SK-N-SH (cell line): ENCODE data around the gene PRLR. TPM values are rescaled to one million over a fixed set of nuclear protein-coding genes. Genes with fewer than 3 reads are reported as not detected.

Experiments used
- CTCF ChIA-PET: fragments of 300-600, 350-600 bp; formaldehyde crosslinking; extraction: SDS; loops from one replicate; lab custom pipeline; 2021; lab: Yijun Ruan, JAX
- POLR2A ChIA-PET: fragments of 350-600 bp; sonication (Branson Sonifier 250); formaldehyde crosslinking; extraction: SDS; loops from one replicate; lab custom pipeline; 2020; ENCODE audit warnings: antibody characterized with exemption, inconsistent platforms; lab: Yijun Ruan, JAX
- DNase-seq: peaks from one replicate; pipeline ENCODE4 v3.0.0; 2012
- H2AFZ ChIP-seq: fragments of 200-600 bp; sonication (generic); 2 replicates; pipeline ENCODE4 v1.8.1; 2016; ENCODE audit warnings: antibody characterized with exemption, mild to moderate bottlenecking, low read depth
- H3F3A ChIP-seq: fragments of 200-600 bp; sonication (generic); replicated peaks from 2 replicates; pipeline ENCODE3; 2016; ENCODE audit warnings: antibody characterized with exemption, mild to moderate bottlenecking; ENCODE audit not compliant: insufficient read depth
- H3K27ac ChIP-seq, 2 experiments: fragments of 200-500 bp in 1 of 2; fragments of 200-600 bp in 1 of 2; sonication (Bioruptor generic) in 1 of 2; sonication (generic), shearing (Covaris generic) in 1 of 2; 2 replicates each; pipeline versions ENCODE4 v1.5.1 to v1.6.1; 2014 to 2016; ENCODE audit warnings: low read depth in 2 of 2, inconsistent platforms in 1 of 2, low read length in 1 of 2, mild to moderate bottlenecking in 1 of 2, mixed read lengths in 1 of 2
- H3K27me3 ChIP-seq: fragments of 200-600 bp; sonication (generic), shearing (Covaris generic); 2 replicates; pipeline ENCODE4 v1.6.1; 2016; ENCODE audit warnings: mixed run types; ENCODE audit not compliant: insufficient read depth
- H3K36me3 ChIP-seq, 2 experiments: fragments of 200-500 bp in 1 of 2; fragments of 200-600 bp in 1 of 2; sonication (Bioruptor generic) in 1 of 2; sonication (generic) in 1 of 2; replicated peaks in 1 of 2; 2 replicates each; pipeline versions ENCODE3 to v1.5.1; 2014 to 2016; ENCODE audit warnings: low read length in 1 of 2, mild to moderate bottlenecking in 1 of 2; ENCODE audit not compliant: insufficient read depth in 2 of 2, control insufficient read depth in 1 of 2
- H3K4me1 ChIP-seq, 2 experiments: fragments of 200-500 bp in 1 of 2; fragments of 200-600 bp in 1 of 2; sonication (Bioruptor generic) in 1 of 2; sonication (generic), shearing (Covaris generic) in 1 of 2; 2 replicates each; pipeline versions ENCODE4 v1.5.1 to v1.6.1; 2014 to 2016; ENCODE audit warnings: low read depth in 1 of 2, low read length in 1 of 2, mixed run types in 1 of 2; ENCODE audit not compliant: insufficient read depth in 2 of 2, control insufficient read depth in 1 of 2
- H3K4me2 ChIP-seq: fragments of 200-600 bp; sonication (generic), shearing (Covaris generic); 2 replicates; pipeline ENCODE4 v1.6.1; 2017; ENCODE audit warnings: mixed run types
- H3K4me3 ChIP-seq, 2 experiments: fragments of 200-500 bp in 1 of 2; fragments of 200-600 bp in 1 of 2; sonication (Bioruptor generic) in 1 of 2; sonication (generic), shearing (Covaris generic) in 1 of 2; 2 replicates each; pipeline versions ENCODE4 v1.5.1 to v1.8.1; 2014 to 2016; ENCODE audit warnings: low read depth in 2 of 2, inconsistent platforms in 1 of 2, low read length in 1 of 2, mild to moderate bottlenecking in 1 of 2, mixed read lengths in 1 of 2, moderate library complexity in 1 of 2
- H3K79me2 ChIP-seq: fragments of 200-600 bp; sonication (generic); 2 replicates; pipeline ENCODE4 v1.8.1; 2017; ENCODE audit warnings: mild to moderate bottlenecking; ENCODE audit not compliant: insufficient read depth
- H3K9ac ChIP-seq: fragments of 200-600 bp; sonication (generic); 2 replicates; pipeline ENCODE4 v1.6.1; 2017; ENCODE audit warnings: mixed run types
- H3K9me2 ChIP-seq: fragments of 200-600 bp; sonication (generic); 2 replicates; pipeline ENCODE4 v1.6.1; 2017; ENCODE audit warnings: mixed run types
- H3K9me3 ChIP-seq: fragments of 200-600 bp; sonication (generic); 2 replicates; pipeline ENCODE4 v1.6.1; 2017; ENCODE audit warnings: mixed run types, mild to moderate bottlenecking, moderate library complexity
- H4K20me1 ChIP-seq: fragments of 200-600 bp; sonication (generic); 2 replicates; pipeline ENCODE4 v1.6.1; 2017; ENCODE audit warnings: mild to moderate bottlenecking, mixed run types; ENCODE audit not compliant: insufficient read depth
- EP300 ChIP-seq, 2 experiments: IDR thresholded peaks; 2 replicates each; pipeline versions ENCODE4 v1.4.0 to v1.6.1; 2012; ENCODE audit warnings: borderline replicate concordance in 1 of 2, low read depth in 1 of 2, low read length in 1 of 2
- EZH2phosphoT487 ChIP-seq: fragments of 200-600 bp; sonication (generic); IDR thresholded peaks from 2 replicates; pipeline ENCODE4 v1.6.1; 2017; ENCODE audit warnings: low read depth, mixed run types, mild to moderate bottlenecking, antibody characterized with exemption, moderate library complexity, borderline replicate concordance
- FOSL2 ChIP-seq: IDR thresholded peaks from 2 replicates; pipeline ENCODE4 v1.4.0; 2012; ENCODE audit warnings: low read depth, mild to moderate bottlenecking, moderate library complexity, borderline replicate concordance
- FOXJ3 ChIP-seq: sonication (generic); formaldehyde crosslinking; IDR thresholded peaks from 2 replicates; pipeline ENCODE4 v1.5.1; 2020; ENCODE audit warnings: mild to moderate bottlenecking, missing genetic modification reagents
- FOXM1 ChIP-seq: IDR thresholded peaks from 2 replicates; pipeline ENCODE4 v1.4.0; 2012; ENCODE audit warnings: low read depth, mild to moderate bottlenecking
- GABPA ChIP-seq: IDR thresholded peaks from 2 replicates; pipeline ENCODE4 v1.4.0; 2012; ENCODE audit warnings: low read depth, mild to moderate bottlenecking
- GATA2 ChIP-seq: sonication (generic); formaldehyde crosslinking; IDR thresholded peaks from 2 replicates; pipeline ENCODE4 v1.5.0; 2020; ENCODE audit warnings: mild to moderate bottlenecking, missing genetic modification reagents
- JUND ChIP-seq: IDR thresholded peaks from 2 replicates; pipeline ENCODE4 v1.4.0; 2012
- MEF2A ChIP-seq: IDR thresholded peaks from 2 replicates; pipeline ENCODE4 v1.4.0; 2012; ENCODE audit warnings: low read depth, borderline replicate concordance
- MXI1 ChIP-seq: IDR thresholded peaks from 2 replicates; pipeline ENCODE4 v1.6.1; 2012; ENCODE audit warnings: mild to moderate bottlenecking, low read depth, low read length, improper control_type of control experiment
- NFIC ChIP-seq: IDR thresholded peaks from 2 replicates; pipeline ENCODE4 v1.4.0; 2012; ENCODE audit warnings: borderline replicate concordance
- NRF1 ChIP-seq: IDR thresholded peaks from 2 replicates; pipeline ENCODE4 v1.6.1; 2012; ENCODE audit warnings: low read depth, mild to moderate bottlenecking, low read length
- RFX5 ChIP-seq: IDR thresholded peaks from 2 replicates; pipeline ENCODE4 v1.6.1; 2012; ENCODE audit warnings: mild to moderate bottlenecking, improper control_type of control experiment, low read length
- SIN3A ChIP-seq: IDR thresholded peaks from 2 replicates; pipeline ENCODE4 v1.6.1; 2012; ENCODE audit warnings: low read depth, mild to moderate bottlenecking, low read length, moderate library complexity, borderline replicate concordance
- TCF12 ChIP-seq: IDR thresholded peaks from 2 replicates; pipeline ENCODE4 v1.4.0; 2012
- WGBS: methylation state at CpG from one replicate; pipeline ENCODE4 v1.1.6; 2017; ENCODE audit warnings: low lambda C conversion rate; 5-methylcytosine and 5-hydroxymethylcytosine counted together
- polyA plus RNA-seq, 3 experiments: library from polyadenylated mRNA; depleted of rRNA; stranded (reverse); fragments of >200 nt; gene quantifications; 2 replicates each; pipeline ENCODE4 v1.2.3, GENCODE V29; 2012
- TF ChIP-seq, protein P1 (sequence below): IDR thresholded peaks from 2 replicates; pipeline ENCODE4; 2012
- TF ChIP-seq, protein P2 (sequence below): IDR thresholded peaks from 2 replicates; pipeline ENCODE4 v1.4.0; 2012; ENCODE audit warnings: low read depth, borderline replicate concordance
- TF ChIP-seq, protein P3 (sequence below): fragments of 150-350 bp; IDR thresholded peaks from 2 replicates; pipeline ENCODE4 v1.6.1; 2016; ENCODE audit warnings: mild to moderate bottlenecking, low read depth, low read length

Gene PRLR
- polyA plus RNA-seq, 1 of the 3 experiments (the other 2 are of a cell fraction) = 0.13 TPM

DNA sequence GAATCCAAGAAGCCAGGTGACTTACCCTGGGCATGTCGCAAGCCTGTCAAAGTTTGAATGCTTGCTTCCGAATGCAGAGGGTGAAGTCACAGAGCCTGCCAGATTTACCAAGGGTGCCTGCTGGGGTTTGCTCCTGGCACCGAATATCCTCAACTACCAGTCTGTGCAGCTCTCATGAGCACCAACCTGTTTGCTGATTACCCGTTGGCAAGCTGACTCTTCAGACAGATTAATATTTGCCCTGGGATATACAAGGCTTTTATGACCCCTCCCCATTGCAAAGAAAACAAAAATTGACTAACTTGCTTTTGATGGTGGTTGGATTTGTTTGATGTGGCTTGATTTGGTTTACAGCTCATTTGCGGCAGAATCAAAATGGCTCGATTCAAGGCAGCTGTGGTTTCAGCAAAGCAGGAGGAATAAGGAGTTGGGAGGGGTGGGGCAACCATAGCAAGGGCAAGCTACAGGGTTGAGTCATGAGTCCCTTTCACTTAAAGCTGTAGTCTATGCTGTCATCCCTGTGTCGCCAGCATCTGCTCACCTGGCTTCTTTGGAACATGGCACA lies 100.3 kb downstream of the PRLR start:
- no peaks in the 10 kb centered on the region for H4K20me1 ChIP-seq
- no peak overlapping the region for H3K4me2 ChIP-seq
- H3K9me3 ChIP-seq = no peaks in the 10 kb centered on the region
- H3F3A ChIP-seq = peaks cover 4% of the 10 kb centered on the region
- TF ChIP-seq MXI1 = no peak
- TF ChIP-seq GABPA = no peak
- no peak for TF ChIP-seq RFX5
- POLR2A ChIA-PET = no interaction called here
- no peak overlapping the region for H2AFZ ChIP-seq
- H3K4me1 ChIP-seq = peaks cover 0 to 10% of the 10 kb centered on the region in 2 experiments; a peak in 1 of 4 replicates
- no peak for DNase-seq
- no peak overlapping the region for H3K4me3 ChIP-seq
- H3K79me2 ChIP-seq = no peaks in the 10 kb centered on the region
- WGBS = 49% methylated on average over 7 of the region's 7 CpGs
- no peak overlapping the region for H3K9ac ChIP-seq
- no peaks in the 10 kb centered on the region for H3K9me2 ChIP-seq
- CTCF ChIA-PET = interaction anchor here (0.7 to 1.5 kb wide), 3 partner anchors 21 to 73 kb away, joined by 3 to 5 read pairs (median 3); no protein-coding TSS in a partner anchor
- H3K36me3 ChIP-seq = no peaks in the 10 kb centered on the region
- no peaks in the 10 kb centered on the region for H3K27me3 ChIP-seq
- H3K27ac ChIP-seq = no peak overlapping the region

DNA sequence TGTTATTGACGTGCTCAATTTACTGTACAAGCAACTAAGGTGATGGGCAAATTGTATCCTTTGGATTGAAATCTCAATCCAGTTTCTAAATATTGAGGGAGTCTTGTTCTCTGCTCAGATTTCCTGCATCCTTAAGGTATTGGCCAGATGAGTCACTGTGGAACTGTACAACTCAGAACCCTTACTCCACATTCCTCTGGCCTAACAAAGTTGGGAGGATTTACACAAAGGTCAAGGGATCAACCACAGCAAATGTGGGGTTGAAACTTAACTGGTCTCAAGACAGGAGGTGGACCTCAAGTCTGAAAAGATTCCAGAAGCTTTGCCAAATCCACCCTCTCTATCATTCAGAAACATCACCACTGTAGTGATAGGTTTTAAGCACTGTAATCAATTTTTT lies 101.0 kb downstream of the PRLR start:
- peaks cover 0 to 10% of the 10 kb centered on the region in 2 experiments; a peak in 1 of 4 replicates for H3K4me1 ChIP-seq
- no peak overlapping the region for H2AFZ ChIP-seq
- WGBS = 27% methylated on average over 1 of the region's 1 CpG
- H3K36me3 ChIP-seq = no peaks in the 10 kb centered on the region
- TF ChIP-seq GATA2 = no peak
- TF ChIP-seq JUND = peak; percentile 69
- peak; percentile 55 for TF ChIP-seq NFIC
- TF ChIP-seq TCF12 = peak; percentile 53; the same call in 1 of the 2 replicates
- TF ChIP-seq, protein P1, sequence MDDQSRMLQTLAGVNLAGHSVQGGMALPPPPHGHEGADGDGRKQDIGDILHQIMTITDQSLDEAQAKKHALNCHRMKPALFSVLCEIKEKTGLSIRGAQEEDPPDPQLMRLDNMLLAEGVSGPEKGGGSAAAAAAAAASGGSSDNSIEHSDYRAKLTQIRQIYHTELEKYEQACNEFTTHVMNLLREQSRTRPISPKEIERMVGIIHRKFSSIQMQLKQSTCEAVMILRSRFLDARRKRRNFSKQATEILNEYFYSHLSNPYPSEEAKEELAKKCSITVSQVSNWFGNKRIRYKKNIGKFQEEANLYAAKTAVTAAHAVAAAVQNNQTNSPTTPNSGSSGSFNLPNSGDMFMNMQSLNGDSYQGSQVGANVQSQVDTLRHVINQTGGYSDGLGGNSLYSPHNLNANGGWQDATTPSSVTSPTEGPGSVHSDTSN = peak; percentile 27; the same call in 1 of the 2 replicates
- TF ChIP-seq EP300 (IDR thresholded peaks at IDR 0.05; ENCODE audit: borderline replicate concordance in 1 of 2, low read depth in 1 of 2, low read length in 1 of 2) = peak in 1 of 2 experiments; percentile 30; a peak in 1 of 4 replicates
- TF ChIP-seq FOSL2 = peak; percentile 77
- no peak for TF ChIP-seq FOXM1
- 0 out of 2 replicates have a peak overlapping the region, but pooled peaks have one; percentile 29 for H3K4me2 ChIP-seq
- H3F3A ChIP-seq = peaks cover 4% of the 10 kb centered on the region
- no peaks in the 10 kb centered on the region for H3K9me2 ChIP-seq
- no peak overlapping the region for H3K9ac ChIP-seq
- DNase-seq = no peak
- ChIA-PET CTCF (no interaction called here), POLR2A (no interaction called here)
- no peak overlapping the region; a peak in 1 of 4 replicates for H3K27ac ChIP-seq
- no peaks in the 10 kb centered on the region for H3K9me3 ChIP-seq
- H4K20me1 ChIP-seq = no peaks in the 10 kb centered on the region
- no peaks in the 10 kb centered on the region for H3K27me3 ChIP-seq
- no peaks in the 10 kb centered on the region for H3K79me2 ChIP-seq
- no peak overlapping the region for H3K4me3 ChIP-seq

DNA sequence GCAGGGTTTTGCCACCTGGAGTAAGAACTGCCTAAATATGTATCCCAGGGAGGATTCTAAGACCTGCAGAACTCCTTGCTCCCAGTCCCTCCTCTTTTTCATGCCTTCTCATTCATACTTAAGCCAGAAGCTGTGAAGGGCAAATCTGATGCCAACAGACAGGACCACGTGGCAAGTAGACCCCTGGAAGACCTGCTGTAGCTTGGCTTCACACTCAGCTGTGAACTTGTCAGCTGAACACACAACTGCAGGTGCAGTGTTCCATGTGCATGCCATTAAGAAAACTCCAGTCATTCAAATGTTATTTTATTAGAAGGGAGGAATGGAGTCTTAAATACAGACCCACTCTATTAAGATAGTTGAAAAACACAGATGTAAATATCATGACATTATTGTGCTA lies 103.3 kb downstream of the PRLR start:
- no peaks in the 10 kb centered on the region for H3K9me3 ChIP-seq
- no peak overlapping the region for H3K27ac ChIP-seq
- H3K79me2 ChIP-seq = no peaks in the 10 kb centered on the region
- peaks cover 0 to 10% of the 10 kb centered on the region in 2 experiments; a peak in 1 of 4 replicates for H3K4me1 ChIP-seq
- H3K4me2 ChIP-seq = no peak overlapping the region
- H3K4me3 ChIP-seq = no peak overlapping the region
- H3K9me2 ChIP-seq = no peaks in the 10 kb centered on the region
- no peak overlapping the region for H3K9ac ChIP-seq
- peaks cover 4% of the 10 kb centered on the region for H3F3A ChIP-seq
- POLR2A ChIA-PET = no interaction called here
- no peak for DNase-seq
- no peaks in the 10 kb centered on the region for H4K20me1 ChIP-seq
- H3K36me3 ChIP-seq = no peaks in the 10 kb centered on the region
- CTCF ChIA-PET = no interaction called here
- no peaks in the 10 kb centered on the region for H3K27me3 ChIP-seq
- WGBS = 12% methylated on average over 1 of the region's 1 CpG
- no peak overlapping the region for H2AFZ ChIP-seq
- TF ChIP-seq MEF2A (no peak), FOXM1 (no peak), SIN3A (no peak), NRF1 (no peak), EP300 (IDR thresholded peaks at IDR 0.05; ENCODE audit: borderline replicate concordance in 1 of 2, low read depth in 1 of 2, low read length in 1 of 2) (no peak), EZH2phosphoT487 (no peak), FOXJ3 (CRISPR knock-in tag) (no peak), RFX5 (no peak)
- TF ChIP-seq, protein P2, sequence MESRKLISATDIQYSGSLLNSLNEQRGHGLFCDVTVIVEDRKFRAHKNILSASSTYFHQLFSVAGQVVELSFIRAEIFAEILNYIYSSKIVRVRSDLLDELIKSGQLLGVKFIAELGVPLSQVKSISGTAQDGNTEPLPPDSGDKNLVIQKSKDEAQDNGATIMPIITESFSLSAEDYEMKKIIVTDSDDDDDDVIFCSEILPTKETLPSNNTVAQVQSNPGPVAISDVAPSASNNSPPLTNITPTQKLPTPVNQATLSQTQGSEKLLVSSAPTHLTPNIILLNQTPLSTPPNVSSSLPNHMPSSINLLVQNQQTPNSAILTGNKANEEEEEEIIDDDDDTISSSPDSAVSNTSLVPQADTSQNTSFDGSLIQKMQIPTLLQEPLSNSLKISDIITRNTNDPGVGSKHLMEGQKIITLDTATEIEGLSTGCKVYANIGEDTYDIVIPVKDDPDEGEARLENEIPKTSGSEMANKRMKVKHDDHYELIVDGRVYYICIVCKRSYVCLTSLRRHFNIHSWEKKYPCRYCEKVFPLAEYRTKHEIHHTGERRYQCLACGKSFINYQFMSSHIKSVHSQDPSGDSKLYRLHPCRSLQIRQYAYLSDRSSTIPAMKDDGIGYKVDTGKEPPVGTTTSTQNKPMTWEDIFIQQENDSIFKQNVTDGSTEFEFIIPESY = no peak
- TF ChIP-seq, protein P3, sequence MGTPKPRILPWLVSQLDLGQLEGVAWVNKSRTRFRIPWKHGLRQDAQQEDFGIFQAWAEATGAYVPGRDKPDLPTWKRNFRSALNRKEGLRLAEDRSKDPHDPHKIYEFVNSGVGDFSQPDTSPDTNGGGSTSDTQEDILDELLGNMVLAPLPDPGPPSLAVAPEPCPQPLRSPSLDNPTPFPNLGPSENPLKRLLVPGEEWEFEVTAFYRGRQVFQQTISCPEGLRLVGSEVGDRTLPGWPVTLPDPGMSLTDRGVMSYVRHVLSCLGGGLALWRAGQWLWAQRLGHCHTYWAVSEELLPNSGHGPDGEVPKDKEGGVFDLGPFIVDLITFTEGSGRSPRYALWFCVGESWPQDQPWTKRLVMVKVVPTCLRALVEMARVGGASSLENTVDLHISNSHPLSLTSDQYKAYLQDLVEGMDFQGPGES = no peak
